Stimulated activated CD8-positive, alpha-beta memory T cell treated with anti-CD3 and anti-CD28 coated beads, Interleukin-12 subunit alpha, Interleukin-12 subunit beta, amount 100 ng/mL, for 1 hour (primary cell): ENCODE results near the gene PRR12.
"Not testable (repeated sequence)": the region's sequence is repeated elsewhere in the genome, so short reads cannot be mapped to it uniquely, and the experiment has no call there.

Experiments used
- DNase-seq: peaks from one replicate; pipeline ENCODE4 v3.0.0-alpha.2; 2020; ENCODE audit warnings: low read depth

The PRR12 gene

DNA sequence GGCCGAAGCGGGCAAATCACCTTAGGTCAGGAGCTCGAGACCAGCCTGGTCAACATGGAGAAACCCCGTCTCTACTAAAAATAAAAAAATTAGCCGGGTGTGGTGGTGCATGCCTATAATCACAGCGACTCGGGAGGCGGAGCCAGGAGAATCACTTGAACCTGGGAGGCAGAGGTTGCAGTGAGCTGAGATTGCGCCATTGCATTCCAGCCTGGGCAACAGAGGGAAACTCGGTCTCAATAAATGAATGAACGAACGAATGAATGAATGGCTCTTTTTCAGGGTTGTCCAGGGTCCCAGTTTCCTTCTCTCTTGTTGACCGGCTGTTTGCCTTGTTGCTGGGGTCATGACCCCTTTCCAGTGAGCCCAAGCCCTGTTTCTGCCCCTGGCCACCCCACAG is 26.9 kb downstream of the PRR12 start:
- not testable (repeated sequence) for DNase-seq

DNA sequence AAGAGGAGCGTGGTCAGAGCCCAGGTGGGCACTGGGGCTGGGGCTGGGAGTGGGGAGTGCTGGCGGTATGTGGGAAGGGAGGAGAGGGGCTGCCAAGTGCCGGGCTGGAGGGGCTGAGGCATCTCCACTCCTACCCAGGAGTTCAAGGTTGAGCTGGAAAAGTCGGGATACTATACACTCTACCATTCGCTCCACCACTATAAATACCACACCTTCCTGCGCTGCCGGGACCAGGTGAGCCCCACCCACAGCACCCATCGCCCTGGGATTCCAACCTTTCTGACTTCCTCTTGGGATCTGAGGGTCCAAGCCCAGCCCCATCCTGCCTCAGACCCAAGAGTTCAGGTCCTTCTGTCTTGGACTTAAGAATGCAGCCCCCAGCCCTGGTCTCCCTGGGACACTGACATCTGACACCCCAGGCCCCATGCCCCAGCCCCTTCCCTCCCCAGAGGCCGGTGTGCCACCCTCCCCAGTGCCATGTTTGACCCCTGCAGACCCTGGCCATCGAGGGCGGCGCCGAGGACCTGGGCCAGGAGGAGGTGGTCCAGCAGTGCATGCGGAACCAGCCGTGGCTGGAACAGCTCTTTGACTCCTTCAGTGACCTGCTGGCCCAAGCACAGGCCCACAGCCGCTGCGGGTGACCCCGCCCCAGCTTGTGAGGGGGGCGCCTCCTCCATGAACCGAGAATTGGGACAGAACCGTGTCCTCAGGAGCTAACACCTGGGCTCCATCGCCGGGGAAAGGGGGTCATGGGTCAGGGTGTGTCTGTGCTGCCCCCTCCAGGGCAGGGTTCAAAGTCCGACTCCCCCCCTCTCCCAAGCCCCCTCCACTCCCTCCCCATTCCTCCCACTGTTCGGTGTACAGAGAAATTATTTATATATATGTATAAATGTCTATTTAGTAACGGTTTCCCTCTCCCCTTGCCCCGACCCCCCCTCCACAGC is 34.3 kb downstream of the PRR12 start:
- DNase-seq, result no peak

DNA sequence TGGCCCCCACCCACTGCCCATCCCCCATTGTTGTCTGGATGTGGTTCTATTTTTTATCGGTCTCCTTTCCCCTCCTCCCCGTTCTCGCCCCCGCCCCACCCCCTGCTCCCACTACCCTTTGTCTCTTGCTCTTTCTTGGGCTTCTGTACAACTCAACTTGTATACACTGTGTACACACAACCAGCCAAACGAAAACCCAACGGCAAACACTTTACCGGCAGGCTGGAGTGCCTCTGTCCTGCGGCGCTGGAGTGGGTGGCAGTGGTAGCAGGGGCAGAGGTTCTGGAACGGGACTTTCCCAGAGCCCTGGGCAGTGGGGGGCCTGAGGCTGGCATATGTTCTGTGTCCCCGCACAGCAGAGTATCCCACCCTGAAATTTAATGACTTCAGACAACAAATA is 35.2 kb downstream of the PRR12 start:
- DNase-seq, result no peak

DNA sequence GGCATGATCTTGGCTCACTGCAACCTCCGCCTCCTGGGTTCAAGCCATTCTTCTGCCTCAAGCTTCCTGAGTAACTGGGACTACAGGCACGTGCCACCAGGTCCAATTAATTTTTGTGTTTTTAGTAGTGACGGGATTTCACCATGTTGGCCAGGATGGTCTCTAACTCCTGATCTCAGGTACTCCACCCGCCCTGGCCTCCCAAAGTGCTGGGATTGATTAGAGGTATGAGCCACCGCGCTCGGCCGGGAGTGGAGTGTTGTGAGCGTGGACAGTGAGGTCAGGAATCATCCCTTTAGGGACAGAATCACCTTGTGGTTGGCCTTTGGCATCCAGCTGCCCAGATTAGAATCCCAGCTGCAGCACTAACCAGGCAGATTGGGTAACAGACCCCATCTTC is 38.7 kb downstream of the PRR12 start:
- no peak for DNase-seq

DNA sequence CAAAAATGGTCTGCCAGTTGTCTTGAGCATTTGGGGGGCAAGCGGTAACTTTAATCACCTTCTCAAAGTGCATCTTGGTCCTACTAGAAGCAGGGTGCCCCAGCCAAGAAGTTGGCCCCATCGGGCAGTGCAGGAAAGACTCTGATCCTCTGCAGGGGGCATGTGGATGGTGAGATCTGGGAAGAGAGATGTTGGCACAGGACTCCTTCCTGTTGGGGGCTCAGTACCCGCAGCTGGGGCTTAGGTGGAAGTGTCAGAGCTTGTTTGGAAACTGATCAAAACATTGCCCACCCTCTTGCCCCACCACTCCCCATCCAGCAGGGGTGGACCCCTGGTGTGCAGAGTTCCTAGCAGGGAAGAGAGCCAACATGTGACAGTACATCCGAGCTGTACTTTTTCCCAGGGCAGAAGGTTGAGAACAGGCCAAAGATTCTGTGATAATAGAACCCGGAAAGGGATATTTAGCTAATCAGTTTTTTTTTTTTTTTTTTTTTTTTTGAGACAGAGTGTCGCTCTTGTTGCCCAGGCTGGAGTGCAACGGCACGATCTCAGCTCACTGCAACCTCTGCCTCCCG is 40.1 kb downstream of the PRR12 start:
- no peak for DNase-seq

DNA sequence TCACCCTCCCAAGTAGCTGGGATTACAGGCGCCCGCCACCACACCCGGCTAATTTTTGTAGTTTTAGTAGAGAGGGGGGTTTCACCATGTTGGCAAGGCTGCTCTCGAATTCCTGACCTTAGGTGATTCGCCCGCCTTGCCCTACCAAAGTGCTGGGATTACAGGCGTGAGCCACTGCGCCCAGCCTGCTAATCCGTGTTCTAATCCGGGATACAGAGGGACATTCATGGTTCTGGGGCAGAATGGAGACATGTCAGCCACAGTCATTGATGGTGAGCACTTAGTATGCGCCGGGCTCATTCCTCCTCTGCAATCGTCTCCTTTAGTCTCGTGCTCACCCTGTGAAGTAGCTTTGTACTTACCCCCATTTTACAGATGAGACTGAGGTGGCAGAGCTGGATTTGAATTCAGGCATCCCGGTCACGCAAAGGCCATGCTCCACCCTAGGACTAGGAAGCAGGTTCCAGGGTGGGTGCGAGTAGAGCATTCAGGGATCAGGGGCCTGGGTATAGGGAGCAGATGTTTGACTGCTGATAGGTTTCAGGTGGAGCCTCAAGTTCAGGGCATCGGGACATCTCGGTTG is 40.7 kb downstream of the PRR12 start:
- no peak for DNase-seq

DNA sequence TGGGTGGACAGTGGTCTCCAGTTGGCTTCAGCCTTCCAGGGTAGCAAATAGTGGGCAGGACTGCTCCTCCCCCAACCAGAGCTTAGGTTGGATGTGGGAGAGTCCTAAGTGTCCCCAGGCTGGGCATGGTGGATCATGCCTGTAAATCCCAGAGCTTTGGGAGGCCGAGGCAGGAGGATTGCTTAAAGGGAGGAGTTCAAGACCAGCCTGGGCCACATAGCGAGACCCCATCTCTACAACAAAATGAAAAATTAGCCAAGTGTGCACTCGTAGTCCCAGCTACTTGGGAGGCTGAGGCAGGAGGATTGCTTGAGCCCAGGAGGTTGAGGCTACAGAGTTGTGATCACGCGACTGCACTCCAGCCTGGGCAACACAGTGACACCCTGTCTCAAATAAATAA is 41.6 kb downstream of the PRR12 start:
- DNase-seq, result no peak

DNA sequence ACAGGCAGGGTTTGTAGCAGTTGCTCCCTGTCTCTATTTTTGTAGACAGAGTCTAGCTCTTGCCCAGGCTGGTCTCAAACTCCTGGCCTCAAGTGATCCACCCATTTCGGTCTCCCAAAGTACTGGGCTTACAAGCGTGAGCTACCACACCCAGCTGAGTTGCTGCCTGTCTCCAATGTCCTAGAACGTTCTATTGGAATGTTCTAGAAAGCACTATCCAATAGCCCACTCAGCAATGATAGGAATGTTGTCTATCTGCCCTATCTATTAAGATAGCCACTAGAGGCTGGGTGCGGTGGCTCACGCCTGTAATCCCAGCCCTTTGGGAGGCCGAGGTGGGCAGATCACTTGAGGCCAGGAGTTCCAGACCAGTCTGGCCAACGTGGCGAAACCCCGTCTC is 42.3 kb downstream of the PRR12 start:
- not testable (repeated sequence) for DNase-seq

DNA sequence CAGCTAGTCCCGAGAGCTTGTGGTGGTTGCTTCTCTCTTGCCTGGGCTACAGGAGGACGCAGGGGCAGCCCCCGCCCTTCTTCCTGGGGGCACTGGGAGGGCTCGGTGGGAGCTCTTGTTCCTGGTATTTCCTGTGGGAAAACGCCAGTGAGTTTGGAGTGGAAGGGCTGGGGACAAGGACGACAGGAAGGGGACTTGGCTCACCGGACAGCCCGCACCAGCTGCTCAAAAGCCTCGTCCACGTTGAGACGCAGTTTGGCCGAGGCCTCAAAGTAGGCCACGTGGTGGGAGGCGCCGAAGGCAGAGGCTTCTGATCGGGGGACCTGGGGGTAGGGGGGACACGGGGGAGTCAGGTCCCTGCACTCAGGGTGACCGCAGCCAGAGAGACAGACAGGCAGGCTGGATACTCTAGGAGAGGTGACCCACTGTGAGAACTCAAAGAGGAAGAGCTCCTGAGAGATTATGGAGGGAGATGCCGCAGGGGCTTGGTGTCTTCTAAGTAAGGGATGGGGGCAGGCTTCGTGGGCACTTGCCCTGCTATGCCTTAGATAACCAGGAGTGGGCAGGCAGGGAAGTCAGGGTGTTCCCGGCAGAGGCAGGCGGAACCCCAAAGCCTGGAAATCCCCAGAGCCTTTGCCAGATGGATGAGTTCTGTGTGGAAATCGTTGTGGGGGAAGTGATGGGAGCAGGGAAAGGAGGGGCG is 44.7 kb downstream of the PRR12 start:
- no peak for DNase-seq

DNA sequence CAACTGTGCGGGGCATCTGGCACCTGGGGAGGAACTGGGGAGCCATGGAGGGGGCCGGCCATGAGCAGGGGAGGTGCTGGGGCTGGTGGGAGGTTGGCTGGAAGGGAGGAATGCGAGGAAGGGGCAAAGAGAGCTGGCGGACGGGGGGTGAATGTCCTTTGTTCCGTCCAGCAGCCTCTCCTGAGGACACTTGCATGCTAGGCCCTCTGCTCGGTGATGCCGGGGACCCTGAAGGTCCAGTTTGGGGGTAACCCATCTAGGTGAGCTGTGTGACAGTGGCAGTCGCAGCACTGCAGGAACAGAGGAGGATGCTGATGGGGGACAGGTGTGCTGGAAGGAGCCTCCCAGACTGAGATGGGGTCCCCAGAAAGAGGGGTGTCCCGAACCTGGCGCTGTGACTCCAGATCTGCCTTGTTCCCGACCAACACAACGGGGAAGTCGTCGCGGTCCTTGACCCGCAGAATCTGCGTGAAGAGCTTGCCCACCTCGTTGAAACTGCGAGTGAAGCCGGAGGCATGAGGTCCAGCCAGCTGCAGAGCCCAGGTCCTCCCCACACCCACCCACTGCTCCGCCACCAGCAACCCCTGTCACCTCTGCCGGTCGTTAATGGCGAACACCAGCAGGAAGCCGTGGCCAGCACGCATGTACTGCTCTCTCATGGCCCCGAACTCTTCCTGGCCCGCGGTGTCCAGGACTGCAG is 45.4 kb downstream of the PRR12 start:
- DNase-seq, result no peak

DNA sequence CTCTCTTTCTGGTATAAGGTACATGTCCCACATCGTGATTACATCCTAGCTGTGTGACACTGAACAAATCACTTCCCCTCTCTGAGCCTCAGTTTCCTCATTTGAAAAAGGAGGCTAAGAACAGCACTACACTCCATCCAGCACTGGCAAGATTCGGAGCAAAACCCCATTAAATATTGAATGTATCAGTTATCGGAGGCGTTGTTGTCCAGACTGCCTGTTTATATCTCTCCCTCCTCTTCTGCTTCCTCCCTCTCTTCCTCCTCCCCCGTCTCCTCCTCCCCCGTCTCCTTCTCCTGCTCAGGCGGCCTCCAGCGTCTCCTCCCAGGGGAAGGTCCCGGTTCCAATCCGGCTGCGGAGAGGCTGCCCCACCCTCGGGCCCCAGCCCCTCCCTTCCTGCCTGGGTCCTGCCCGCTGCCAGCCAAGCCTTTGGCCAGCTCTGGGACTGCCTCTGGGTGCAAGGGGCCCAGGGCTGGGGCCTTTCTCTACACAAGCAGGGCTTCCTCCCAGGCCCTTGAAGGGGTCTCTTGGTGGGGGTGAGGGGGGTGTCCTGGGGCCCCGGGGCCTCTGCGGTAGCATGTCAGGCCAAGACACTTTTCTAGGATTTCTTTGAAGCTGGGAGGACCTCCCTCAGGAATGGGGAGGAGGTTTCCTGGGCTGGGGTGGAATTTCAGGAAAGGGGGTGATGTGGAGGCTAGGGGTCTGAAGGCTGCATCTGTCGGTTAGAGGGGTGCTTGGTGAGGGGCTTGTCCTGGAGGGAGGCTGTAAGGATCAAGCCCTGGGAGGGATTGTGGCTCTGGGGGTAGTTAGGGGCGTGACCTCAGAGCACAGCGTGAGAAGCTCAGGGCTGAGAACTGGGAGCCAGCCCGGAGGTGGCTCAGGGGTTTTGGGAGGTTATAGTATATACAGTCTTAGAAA is 47.1 kb downstream of the PRR12 start:
- no peak for DNase-seq

DNA sequence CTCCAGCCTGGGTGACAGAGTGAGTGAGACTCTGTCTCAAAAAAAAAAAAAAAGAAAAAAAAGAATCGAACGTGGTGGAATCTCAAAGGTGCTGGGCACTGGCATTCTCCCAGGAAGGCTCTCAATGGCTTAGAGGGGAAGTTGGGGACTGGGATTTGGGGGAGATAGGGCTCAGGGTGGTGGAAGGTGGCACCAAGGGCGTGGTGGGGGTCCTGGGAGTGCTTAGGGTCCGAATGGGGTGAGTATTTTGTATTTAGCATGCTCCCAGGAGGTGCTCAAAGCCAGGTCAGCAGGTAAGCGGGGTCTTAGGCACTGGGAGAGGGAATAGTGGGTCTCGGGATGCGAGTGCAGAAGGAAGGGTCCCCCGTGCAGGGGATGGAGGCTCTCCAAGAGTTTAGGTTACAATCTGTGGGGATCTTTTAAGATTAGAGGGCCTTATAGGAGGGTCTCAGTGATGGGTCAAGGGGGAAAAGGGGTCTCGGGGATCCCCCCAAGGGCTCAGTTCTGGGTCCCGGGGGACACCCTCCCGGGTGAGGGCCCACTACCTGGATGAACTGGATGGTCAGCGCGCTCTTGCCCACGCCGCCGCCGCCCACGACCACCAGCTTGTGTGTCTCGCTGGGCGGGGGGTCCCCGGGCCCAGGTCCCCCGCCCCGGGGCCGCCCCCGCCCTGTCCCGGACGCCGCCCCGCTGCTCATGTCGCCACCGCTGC is 48.6 kb downstream of the PRR12 start:
- DNase-seq, result no peak

DNA sequence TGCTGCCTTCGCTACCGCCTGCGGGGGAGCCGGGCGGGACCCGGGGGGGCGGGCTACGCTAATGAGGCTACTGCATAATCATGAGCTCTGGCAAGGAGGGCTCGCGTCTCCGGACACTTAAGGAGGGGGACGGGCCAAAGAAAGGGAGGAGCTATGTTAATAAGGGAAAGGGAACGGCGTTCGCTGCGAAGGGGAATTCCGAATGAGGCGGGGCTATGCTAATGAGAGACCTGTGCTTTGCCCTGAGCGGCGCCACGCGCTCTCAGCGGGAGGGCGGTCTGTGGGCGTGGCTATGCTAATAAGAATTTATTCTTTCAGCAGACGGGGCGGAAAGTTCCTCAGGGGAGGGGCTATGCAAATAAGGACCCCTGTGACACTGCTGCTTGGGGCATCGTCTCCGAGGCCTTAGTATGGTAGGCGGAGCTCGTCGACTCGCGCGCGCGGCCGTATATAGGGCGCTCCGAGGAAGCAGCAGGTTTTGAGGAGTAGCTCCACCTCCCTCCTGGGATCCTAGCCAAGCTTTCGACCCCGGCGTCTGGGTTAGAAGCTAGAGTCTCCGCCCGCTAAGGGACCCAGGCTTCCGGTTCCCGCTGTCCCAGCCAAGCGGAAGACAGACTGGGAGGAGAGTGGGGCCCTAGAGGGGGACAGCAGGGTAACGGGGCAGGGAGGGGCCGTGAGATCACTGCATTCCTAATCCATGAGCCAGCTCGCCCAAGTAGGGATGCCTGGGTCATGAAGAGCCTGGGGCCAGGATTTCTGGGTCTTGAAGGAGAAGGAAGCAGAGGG is 49.3 kb downstream of the PRR12 start, which contains the start of gene RRAS:
Gene RRAS, minus strand, starts transcription at position 31 of the 786 bp plus-strand sequence. CDS start 45 bp downstream, outside the sequence.
- DNase-seq, result peak; percentile 100

DNA sequence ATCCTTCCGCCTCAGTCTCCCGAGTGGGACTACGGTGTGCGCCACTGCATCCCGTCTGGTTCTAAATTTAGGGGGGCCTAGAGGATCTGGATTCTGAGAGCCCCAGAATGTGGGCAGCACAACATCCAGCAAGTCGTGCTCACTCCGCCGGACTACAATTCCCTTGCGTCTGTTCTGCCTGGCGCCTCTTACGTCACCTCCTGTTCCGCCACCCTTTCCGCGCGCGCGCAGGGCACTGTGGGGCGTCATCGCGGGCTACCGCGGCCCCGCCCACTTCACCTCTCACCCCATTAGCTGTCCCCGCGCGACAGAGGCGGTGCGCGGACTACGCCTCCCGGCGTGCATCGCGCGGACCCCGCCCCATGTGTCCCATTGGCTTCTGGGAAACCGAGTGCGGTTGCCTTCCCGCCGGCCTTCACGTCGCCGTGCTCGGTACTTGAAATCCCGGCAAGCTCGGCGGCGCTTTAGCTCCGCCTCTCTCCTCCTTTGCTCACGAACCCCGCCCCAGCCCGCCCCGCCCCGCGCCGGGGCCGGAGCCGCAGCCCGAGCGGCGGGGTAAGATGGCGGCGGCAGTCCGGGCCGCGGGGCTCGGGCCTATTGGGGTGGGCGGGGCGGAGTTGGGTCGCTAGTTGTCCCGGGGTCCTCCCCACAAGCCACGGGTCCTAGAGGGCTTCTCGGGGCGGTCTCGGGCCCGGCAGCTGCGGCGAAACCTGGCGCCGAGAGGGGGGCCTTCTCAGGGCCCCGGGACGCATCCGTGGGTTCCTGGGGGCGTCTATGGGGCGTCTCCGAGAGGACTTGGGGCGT is 50.9 kb downstream of the PRR12 start, which contains the start of gene SCAF1:
Gene SCAF1, plus strand, starts transcription at position 522 of the 804 bp plus-strand sequence. CDS start 2,818 bp downstream, outside the sequence.
- DNase-seq, result peak; percentile 98

DNA sequence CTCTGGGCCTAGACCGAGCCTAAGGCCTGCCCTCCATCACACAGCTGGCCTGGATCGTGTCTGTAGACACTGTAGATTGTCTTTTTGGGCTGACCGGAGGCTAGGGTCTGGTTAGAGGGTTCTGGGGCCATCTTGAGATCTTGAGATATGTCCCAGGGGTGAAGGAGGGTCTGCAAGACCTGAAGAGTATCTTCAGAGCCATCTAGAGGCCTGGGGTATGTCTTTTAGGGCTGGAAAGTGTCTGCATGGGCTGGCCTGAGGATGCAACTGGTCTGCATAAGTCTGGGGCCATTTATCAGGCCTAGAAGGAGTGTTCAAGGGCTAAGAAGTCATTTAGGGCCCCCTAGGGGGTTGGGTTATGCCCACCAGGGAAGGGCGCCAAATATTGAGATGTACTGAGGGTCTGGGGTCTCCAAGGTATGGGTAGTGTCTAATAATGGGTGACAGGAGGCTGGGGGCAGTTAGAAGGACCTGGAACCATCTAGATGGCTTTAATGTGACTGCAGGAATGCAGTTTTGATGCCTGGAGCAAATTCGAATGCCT is 51.6 kb downstream of the PRR12 start:
- no peak for DNase-seq

DNA sequence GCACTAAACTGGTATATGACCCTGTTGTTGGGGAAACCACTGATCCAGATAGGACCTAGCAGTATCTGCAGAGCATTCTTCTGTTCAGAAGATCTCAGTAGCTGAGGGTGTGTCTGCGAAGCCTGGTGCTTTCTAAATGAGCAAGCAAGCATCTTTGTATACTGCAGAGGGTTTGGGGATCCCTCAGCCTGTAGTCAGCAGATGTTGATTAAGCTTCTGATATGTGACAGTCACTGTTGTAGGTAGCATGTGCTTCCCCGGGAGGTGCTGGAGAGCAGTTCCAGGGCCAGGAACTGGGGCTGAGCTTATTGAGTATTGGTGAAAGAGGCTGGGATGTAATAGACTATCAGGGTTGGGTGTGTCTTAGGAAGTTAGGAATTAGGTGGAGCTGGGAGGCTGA is 52.5 kb downstream of the PRR12 start:
- no peak for DNase-seq

DNA sequence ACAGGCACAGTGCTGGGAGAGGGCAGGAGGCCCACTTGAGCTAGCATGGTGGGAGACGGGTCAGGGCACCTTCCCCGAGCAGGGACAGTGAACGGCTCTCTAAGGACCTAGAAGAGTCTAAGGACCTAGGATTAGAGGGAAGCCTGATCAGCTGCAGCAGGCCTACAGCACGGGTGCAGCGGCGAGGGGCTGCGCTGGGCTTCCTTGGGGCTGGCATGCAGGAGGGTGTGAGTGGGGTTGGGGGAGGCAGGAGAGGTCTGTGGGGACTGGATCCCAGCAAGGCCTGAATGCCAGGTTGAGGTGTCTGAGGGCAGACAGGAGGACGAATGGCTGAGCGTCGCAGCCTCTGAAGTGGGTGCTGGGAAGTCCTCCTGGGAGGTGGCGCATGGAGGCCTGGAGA is 54.6 kb downstream of the PRR12 start:
- no peak for DNase-seq

DNA sequence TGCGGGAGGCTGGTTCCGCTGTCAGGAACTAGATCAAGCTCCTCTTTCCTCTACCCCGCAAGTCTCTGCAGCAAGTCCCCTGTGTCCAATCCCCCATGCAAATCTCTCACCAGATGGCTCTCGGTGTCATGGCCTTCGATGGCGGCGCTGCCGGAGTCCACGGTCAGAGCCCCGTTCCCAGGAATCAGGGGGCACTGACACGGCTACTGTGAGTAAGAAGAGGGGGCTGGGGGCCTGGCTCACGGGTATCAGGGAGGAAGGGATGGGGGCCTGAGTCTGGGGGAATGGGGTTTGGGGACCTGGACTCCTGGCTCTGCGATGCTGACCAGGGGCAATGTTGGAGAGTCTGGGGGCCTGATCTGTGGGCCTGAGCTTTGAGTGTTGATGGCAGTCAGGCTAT is 55.0 kb downstream of the PRR12 start:
- DNase-seq, result no peak
